NCI-H2029 treated with DMSO at 0.1 percent for 48 hours (cell line): Measurements from ENCODE around the gene NFAT5.

ENCODE experiments used
- DNase-seq: peaks from one replicate; lab custom pipeline; 2025; lab: John Stamatoyannopoulos, UW

The NFAT5 gene

GRCh38 chr16:69741951-69742904 is 176.5 kb downstream of the NFAT5 start:
- no peak for DNase-seq

GRCh38 chr16:69744363-69745231 is 178.8 kb downstream of the NFAT5 start:
- DNase-seq = no peak

GRCh38 chr16:69745232-69745612 is 179.5 kb downstream of the NFAT5 start:
- no peak for DNase-seq

GRCh38 chr16:69745959-69746358 is 180.2 kb downstream of the NFAT5 start:
- DNase-seq = no peak

- no peak for DNase-seq
Measured at GRCh38 chr16:69747115-69747514, 181.3 kb downstream of the NFAT5 start.

GRCh38 chr16:69748694-69749345 is 183.1 kb downstream of the NFAT5 start:
- no peak for DNase-seq

GRCh38 chr16:69754143-69754468 is 188.3 kb downstream of the NFAT5 start:
- no peak for DNase-seq
